ENCODE data around the gene SELENOI.

SELENOI gene

GRCh38 chr2:26399771-26400376 is 53.9 kb downstream of the SELENOI start:
- no peak overlapping the region for H3K27ac ChIP-seq
- no peak for TF ChIP-seq ZFX (IDR thresholded peaks at IDR 0.05; ENCODE audit: borderline replicate concordance)
- TF ChIP-seq, protein P1, sequence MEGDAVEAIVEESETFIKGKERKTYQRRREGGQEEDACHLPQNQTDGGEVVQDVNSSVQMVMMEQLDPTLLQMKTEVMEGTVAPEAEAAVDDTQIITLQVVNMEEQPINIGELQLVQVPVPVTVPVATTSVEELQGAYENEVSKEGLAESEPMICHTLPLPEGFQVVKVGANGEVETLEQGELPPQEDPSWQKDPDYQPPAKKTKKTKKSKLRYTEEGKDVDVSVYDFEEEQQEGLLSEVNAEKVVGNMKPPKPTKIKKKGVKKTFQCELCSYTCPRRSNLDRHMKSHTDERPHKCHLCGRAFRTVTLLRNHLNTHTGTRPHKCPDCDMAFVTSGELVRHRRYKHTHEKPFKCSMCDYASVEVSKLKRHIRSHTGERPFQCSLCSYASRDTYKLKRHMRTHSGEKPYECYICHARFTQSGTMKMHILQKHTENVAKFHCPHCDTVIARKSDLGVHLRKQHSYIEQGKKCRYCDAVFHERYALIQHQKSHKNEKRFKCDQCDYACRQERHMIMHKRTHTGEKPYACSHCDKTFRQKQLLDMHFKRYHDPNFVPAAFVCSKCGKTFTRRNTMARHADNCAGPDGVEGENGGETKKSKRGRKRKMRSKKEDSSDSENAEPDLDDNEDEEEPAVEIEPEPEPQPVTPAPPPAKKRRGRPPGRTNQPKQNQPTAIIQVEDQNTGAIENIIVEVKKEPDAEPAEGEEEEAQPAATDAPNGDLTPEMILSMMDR (IDR thresholded peaks at IDR 0.05) = no peak

DNA sequence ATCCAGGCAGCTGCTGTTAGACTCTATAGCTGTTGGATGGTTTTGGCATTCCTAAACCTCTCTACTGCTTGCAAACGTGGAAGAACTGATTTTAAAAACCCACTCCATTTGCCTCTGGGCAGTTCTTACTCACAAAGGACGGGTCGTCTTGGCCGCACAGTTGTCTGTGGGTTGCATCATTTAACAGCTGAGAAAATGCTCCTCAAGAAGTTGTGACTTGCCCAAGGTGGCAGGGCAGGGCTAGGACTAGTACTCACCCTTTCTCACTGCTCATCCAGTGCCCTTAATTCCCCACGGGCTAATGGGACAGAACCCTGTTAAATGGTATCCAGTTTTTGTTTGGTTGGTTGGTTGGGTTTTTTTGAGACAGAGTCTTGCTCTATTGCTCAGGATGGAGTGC is 54.8 kb downstream of the SELENOI start:
- no peak for TF ChIP-seq ZFX (IDR thresholded peaks at IDR 0.05; ENCODE audit: borderline replicate concordance)
- TF ChIP-seq, protein P1 (IDR thresholded peaks at IDR 0.05) = no peak
- no peak overlapping the region for H3K27ac ChIP-seq

GRCh38 chr2:26401739-26402541 is 56.0 kb downstream of the SELENOI start, which contains the start of gene DRC1:
TSS of gene DRC1 (plus strand) at chr2:26401920. CDS start at chr2:26401990, 70 bp downstream.
- H3K27ac ChIP-seq = no peak within 1 kb of the TSS
- TF ChIP-seq ZFX (IDR thresholded peaks at IDR 0.05; ENCODE audit: borderline replicate concordance) = no peak
- TF ChIP-seq, protein P1 (IDR thresholded peaks at IDR 0.05) = no peak

- no peak overlapping the region for H3K27ac ChIP-seq
- TF ChIP-seq, protein P1 (IDR thresholded peaks at IDR 0.05) = no peak
- no peak for TF ChIP-seq ZFX (IDR thresholded peaks at IDR 0.05; ENCODE audit: borderline replicate concordance)
Observed at GRCh38 chr2:26407526-26407925, 61.6 kb downstream of the SELENOI start.

DNA sequence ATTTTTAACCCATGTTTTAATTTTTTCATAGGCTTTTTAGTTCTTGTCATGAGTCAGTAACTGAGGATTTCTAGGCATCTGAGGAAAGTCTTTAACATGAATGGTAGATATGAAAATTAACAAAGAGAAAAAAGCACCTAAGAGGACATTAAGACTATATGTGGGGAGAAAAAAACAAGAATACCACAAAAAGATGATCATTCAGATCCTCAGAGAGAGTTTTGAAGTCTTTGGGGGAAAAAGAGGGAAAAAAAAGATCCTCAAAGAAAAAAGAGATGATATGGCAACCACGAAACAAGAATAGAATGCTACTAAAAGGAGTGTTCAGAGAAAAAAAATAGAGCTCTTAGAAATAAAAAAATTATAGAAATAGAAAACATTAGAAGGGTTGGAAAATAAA is 63.8 kb downstream of the SELENOI start:
- TF ChIP-seq, protein P1 (IDR thresholded peaks at IDR 0.05) = no peak
- TF ChIP-seq ZFX (IDR thresholded peaks at IDR 0.05; ENCODE audit: borderline replicate concordance) = no peak

GRCh38 chr2:26410764-26411243 is 64.9 kb downstream of the SELENOI start:
- TF ChIP-seq ZFX (IDR thresholded peaks at IDR 0.05; ENCODE audit: borderline replicate concordance) = no peak
- TF ChIP-seq, protein P1 (IDR thresholded peaks at IDR 0.05) = no peak

More for the DNA sequence above, 63.8 kb downstream of the SELENOI start:
- H3K27ac ChIP-seq = no peak overlapping the region

DNA sequence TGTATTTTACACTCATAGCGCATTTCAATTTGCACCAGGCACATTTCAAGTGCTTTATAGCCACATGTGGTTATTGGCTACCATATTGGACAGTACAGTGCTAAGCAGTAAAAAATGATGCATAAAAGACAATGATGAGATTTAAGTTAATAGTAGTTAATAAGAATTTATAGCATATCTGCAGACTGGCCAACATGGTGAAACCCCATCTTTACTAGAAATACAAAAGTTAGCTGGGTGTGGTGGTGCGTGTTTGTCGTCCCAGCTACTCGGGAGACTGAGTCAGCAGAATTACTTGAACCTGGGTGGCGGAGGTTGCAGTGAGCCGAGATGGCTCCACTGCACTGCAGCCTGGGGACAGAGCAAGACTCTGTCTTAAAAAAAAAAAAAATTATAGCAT is 65.5 kb downstream of the SELENOI start:
- H3K27ac ChIP-seq = no peak overlapping the region
- TF ChIP-seq, protein P1 (IDR thresholded peaks at IDR 0.05) = no peak
- TF ChIP-seq ZFX (IDR thresholded peaks at IDR 0.05; ENCODE audit: borderline replicate concordance) = no peak

More at GRCh38 chr2:26410764-26411243, 64.9 kb downstream of the SELENOI start:
- no peak overlapping the region for H3K27ac ChIP-seq

All from 22Rv1 (cell line).